Measurements from ENCODE around the gene XYLT1. TPM values are rescaled to one million over a fixed set of nuclear protein-coding genes. Genes with fewer than 3 reads are reported as not detected.

Gene XYLT1
- total RNA-seq, 1 experiment from 2014 or later = 1.7 TPM

DNA sequence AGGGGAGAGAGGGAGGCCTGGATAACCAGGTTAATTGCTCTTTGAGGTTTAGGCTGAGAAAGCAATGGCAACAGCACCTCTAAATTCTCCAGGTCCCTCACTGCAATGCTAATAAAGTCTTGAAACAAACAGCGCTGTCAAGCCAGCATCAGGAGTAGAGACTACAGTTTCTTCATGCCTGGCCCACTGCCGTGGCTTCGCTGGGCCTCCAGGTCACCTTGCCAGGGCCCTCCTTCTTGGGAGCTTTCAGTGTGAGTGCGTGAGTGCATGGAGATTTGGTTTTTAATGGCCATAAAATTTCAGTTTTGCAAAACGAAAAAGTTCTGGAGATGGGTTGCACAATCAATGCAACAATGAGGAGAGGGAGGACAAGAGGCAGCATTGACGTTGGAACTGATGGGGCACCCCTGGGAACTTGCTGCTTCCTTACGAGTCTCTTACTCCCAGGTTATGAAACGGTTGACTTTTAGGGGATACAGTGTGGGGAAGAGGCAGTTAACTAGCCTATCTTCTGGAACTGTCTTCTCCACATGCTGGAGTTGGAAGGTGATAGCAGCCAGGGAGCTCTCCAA, 229.4 kb downstream of the XYLT1 start:
- Histone ChIP-seq H3K79me2 (ENCODE audit: low read depth) (no peaks in the 10 kb centered on the region), H2AFZ (no peak overlapping the region), H3K4me3 (no peak overlapping the region), H3K4me2 (no peak overlapping the region), H3K27ac (no peak overlapping the region), H3K9me3 (ENCODE audit: insufficient read depth, low read depth) (no peaks in the 10 kb centered on the region), H3K9me2 (ENCODE audit: insufficient read depth) (no peaks in the 10 kb centered on the region), H4K20me1 (ENCODE audit: insufficient read depth) (no peaks in the 10 kb centered on the region), H3K4me1 (replicated peaks; ENCODE audit: insufficient read depth) (no peaks in the 10 kb centered on the region), H3K27me3 (ENCODE audit: insufficient read depth, low read depth) (peaks cover 8% of the 10 kb centered on the region; the same call in 1 of the 2 replicates), H3F3A (ENCODE audit: insufficient read depth, low read depth) (no peaks in the 10 kb centered on the region), H3K36me3 (ENCODE audit: low read depth) (no peaks in the 10 kb centered on the region)
- intact Hi-C loops (cut with micrococcal nuclease; ENCODE audit: unreplicated experiment) = no loop called here
- DNase-seq = no peak
- ChIA-PET CTCF (no interaction called here), POLR2A (ENCODE audit: unreplicated experiment) (no interaction called here)
- TF ChIP-seq EZH2 (IDR thresholded peaks at IDR 0.05; ENCODE audit: low read depth) = no peak
- TF ChIP-seq, protein P1, sequence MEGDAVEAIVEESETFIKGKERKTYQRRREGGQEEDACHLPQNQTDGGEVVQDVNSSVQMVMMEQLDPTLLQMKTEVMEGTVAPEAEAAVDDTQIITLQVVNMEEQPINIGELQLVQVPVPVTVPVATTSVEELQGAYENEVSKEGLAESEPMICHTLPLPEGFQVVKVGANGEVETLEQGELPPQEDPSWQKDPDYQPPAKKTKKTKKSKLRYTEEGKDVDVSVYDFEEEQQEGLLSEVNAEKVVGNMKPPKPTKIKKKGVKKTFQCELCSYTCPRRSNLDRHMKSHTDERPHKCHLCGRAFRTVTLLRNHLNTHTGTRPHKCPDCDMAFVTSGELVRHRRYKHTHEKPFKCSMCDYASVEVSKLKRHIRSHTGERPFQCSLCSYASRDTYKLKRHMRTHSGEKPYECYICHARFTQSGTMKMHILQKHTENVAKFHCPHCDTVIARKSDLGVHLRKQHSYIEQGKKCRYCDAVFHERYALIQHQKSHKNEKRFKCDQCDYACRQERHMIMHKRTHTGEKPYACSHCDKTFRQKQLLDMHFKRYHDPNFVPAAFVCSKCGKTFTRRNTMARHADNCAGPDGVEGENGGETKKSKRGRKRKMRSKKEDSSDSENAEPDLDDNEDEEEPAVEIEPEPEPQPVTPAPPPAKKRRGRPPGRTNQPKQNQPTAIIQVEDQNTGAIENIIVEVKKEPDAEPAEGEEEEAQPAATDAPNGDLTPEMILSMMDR (conservative IDR thresholded peaks at IDR 0.05) = no peak
- BruUV-seq (replicated peaks) = no TSS peak

DNA sequence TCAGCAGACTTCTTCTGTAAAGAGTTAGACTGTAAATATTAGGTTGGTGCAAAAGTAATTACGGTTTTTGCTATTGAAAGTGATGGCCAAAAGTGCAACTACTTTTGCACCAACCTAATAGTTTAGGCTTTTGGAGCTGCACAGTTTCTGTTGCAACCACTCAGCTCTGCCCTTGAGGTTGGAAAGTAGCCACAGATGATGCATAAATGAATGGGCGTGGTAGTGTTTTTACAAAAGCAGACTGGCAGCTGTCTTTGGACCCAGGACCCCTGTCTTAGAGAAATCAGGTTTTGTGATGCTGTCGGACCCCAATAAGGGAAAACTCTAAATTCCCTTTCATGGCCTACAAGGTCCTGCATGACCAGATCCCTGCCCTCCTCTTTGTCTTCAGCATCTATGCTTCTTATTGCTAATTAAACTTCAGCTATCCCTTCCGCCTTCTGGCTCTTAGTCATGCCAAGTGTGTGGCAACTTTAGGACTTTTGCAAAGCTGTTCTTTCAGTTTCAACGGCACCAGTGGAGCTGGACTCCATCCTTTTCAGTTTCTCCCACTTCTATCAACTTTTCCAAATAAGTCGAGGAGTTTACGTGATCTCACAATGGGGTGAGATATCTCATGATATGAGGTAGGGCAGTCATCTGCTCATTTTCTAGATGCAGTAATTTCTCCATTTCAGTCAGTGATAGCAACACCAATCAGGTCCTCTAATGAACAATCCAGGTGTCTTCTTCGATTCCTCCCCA, 232.3 kb downstream of the XYLT1 start:
- H3K36me3 ChIP-seq (ENCODE audit: low read depth) = no peaks in the 10 kb centered on the region
- H3K27me3 ChIP-seq (ENCODE audit: insufficient read depth, low read depth) = no peaks in the 10 kb centered on the region
- no peaks in the 10 kb centered on the region for H3K79me2 ChIP-seq (ENCODE audit: low read depth)
- intact Hi-C loops (cut with micrococcal nuclease; ENCODE audit: unreplicated experiment) = no loop called here
- TF ChIP-seq, protein P1 (conservative IDR thresholded peaks at IDR 0.05) = no peak
- TF ChIP-seq EZH2 (IDR thresholded peaks at IDR 0.05; ENCODE audit: low read depth) = no peak
- no peak overlapping the region for H3K4me2 ChIP-seq
- POLR2A ChIA-PET (ENCODE audit: unreplicated experiment) = no interaction called here
- no peaks in the 10 kb centered on the region for H3K9me3 ChIP-seq (ENCODE audit: insufficient read depth, low read depth)
- H3K4me1 ChIP-seq (replicated peaks; ENCODE audit: insufficient read depth) = no peaks in the 10 kb centered on the region
- no peak overlapping the region for H3K4me3 ChIP-seq
- H2AFZ ChIP-seq = no peak overlapping the region
- CTCF ChIA-PET = no interaction called here
- no peak overlapping the region for H3K27ac ChIP-seq
- BruUV-seq (replicated peaks) = no TSS peak
- no peaks in the 10 kb centered on the region for H3F3A ChIP-seq (ENCODE audit: insufficient read depth, low read depth)
- H4K20me1 ChIP-seq (ENCODE audit: insufficient read depth) = no peaks in the 10 kb centered on the region
- no peak for DNase-seq
- H3K9me2 ChIP-seq (ENCODE audit: insufficient read depth) = no peaks in the 10 kb centered on the region

DNA sequence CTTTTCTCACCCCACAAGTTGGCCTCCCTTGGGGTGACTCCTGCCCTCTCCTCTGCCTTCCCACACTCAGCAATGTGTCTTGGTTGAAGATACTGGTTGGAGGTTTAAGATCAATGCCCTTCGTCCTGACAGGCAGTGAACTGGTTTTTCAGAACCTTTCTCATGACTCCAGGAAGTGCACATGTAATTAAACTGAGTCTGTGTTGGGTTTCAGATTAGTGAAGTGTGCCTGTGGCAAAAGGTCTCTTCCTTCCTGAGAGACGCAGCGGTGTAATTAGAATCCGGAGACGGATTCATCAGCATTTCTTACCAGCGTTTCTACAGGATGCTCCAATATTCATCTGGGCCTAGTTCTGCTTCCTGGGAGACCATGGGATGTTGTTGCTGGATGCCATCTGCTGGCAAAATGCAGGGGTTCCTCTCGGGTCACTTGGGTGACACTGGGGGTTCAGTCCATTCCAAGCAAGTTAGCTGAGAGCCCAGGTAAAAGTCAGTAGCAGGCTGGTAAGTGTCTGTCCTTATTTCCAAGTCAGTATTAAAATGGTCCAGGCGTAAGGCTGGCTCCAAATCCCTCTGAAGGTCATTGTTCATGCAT, 233.3 kb downstream of the XYLT1 start:
- Histone ChIP-seq H3K9me2 (ENCODE audit: insufficient read depth) (no peaks in the 10 kb centered on the region), H3K4me3 (no peak overlapping the region), H3K36me3 (ENCODE audit: low read depth) (no peaks in the 10 kb centered on the region), H3K27me3 (ENCODE audit: insufficient read depth, low read depth) (no peaks in the 10 kb centered on the region), H4K20me1 (ENCODE audit: insufficient read depth) (no peaks in the 10 kb centered on the region), H3K4me2 (no peak overlapping the region), H3K27ac (no peak overlapping the region), H3K79me2 (ENCODE audit: low read depth) (no peaks in the 10 kb centered on the region), H3K4me1 (replicated peaks; ENCODE audit: insufficient read depth) (no peaks in the 10 kb centered on the region), H3K9me3 (ENCODE audit: insufficient read depth, low read depth) (no peaks in the 10 kb centered on the region), H2AFZ (no peak overlapping the region), H3F3A (ENCODE audit: insufficient read depth, low read depth) (no peaks in the 10 kb centered on the region)
- no TSS peak for BruUV-seq (replicated peaks)
- DNase-seq = no peak
- TF ChIP-seq, protein P1 (conservative IDR thresholded peaks at IDR 0.05) = no peak
- TF ChIP-seq EZH2 (IDR thresholded peaks at IDR 0.05; ENCODE audit: low read depth) = no peak
- CTCF ChIA-PET = no interaction called here
- POLR2A ChIA-PET (ENCODE audit: unreplicated experiment) = no interaction called here
- intact Hi-C loops (cut with micrococcal nuclease; ENCODE audit: unreplicated experiment) = no loop called here

Measured in PC-9 (cell line).